Measurements from ENCODE around the gene MRPL58. TPM values are rescaled to one million over a fixed set of nuclear protein-coding genes. Genes with fewer than 3 reads are reported as not detected.

Gene MRPL58
- total RNA-seq, 1 donor from 2014 or later: 68.1 TPM

GRCh38 chr17:75046407-75047289 is 34.2 kb downstream of the MRPL58 start, which contains the start of the genes ATP5PD and KCTD2:
ATP5PD (minus strand) TSS chr17:75046969; CDS start chr17:75042650, 4,319 bp downstream.
KCTD2 (plus strand) TSS chr17:75047225; CDS start chr17:75047251, 26 bp downstream.
- no peaks in the 10 kb centered on the region for H3K27me3 Mint-ChIP-seq (ENCODE audit: low read depth)
- H3K36me3 Mint-ChIP-seq (ENCODE audit: low read depth): peaks cover 20% of the 10 kb centered on the region
- H3K27ac Mint-ChIP-seq: peak within 1 kb of the TSS; percentile 86
- intact Hi-C loops (cut with micrococcal nuclease): loop anchor here (1.0 to 5.0 kb wide), 2 partner anchors 11 to 156 kb away; no protein-coding TSS in a partner anchor
- H3K9me3 Mint-ChIP-seq: no peaks in the 10 kb centered on the region
- peaks cover 35% of the 10 kb centered on the region for H3K4me1 Mint-ChIP-seq (ENCODE audit: low read depth)
- peak; percentile 93 for DNase-seq (ENCODE audit: low spot score)
- peak within 1 kb of the TSS; percentile 98 for H3K4me3 Mint-ChIP-seq (ENCODE audit: low read depth)

- Mint-ChIP-seq H3K36me3 (ENCODE audit: low read depth) (peaks cover 22% of the 10 kb centered on the region), H3K27ac (peak overlapping the region; percentile 85), H3K4me1 (ENCODE audit: low read depth) (peaks cover 34% of the 10 kb centered on the region), H3K9me3 (no peaks in the 10 kb centered on the region), H3K4me3 (ENCODE audit: low read depth) (peak overlapping the region; percentile 95), H3K27me3 (ENCODE audit: low read depth) (no peaks in the 10 kb centered on the region)
- intact Hi-C loops (cut with micrococcal nuclease): loop anchor here (1.0 to 5.0 kb wide), 2 partner anchors 12 to 155 kb away; no protein-coding TSS in a partner anchor
- DNase-seq (ENCODE audit: low spot score): peak; percentile 30
These were observed 35.1 kb downstream of the MRPL58 start for GRCh38 chr17:75047398-75048098.

GRCh38 chr17:75048249-75048878 is 35.9 kb downstream of the MRPL58 start:
- no peak for DNase-seq (ENCODE audit: low spot score)
- H3K4me3 Mint-ChIP-seq (ENCODE audit: low read depth): peak overlapping the region; percentile 95
- H3K36me3 Mint-ChIP-seq (ENCODE audit: low read depth): peaks cover 27% of the 10 kb centered on the region
- H3K4me1 Mint-ChIP-seq (ENCODE audit: low read depth): peaks cover 33% of the 10 kb centered on the region
- intact Hi-C loops (cut with micrococcal nuclease): loop anchor here (5.0 kb wide), 1 partner anchor 154 kb away; no protein-coding TSS in a partner anchor
- peak overlapping the region; percentile 85 for H3K27ac Mint-ChIP-seq
- no peaks in the 10 kb centered on the region for H3K27me3 Mint-ChIP-seq (ENCODE audit: low read depth)
- no peaks in the 10 kb centered on the region for H3K9me3 Mint-ChIP-seq

GRCh38 chr17:75049057-75049456 is 36.6 kb downstream of the MRPL58 start:
- Mint-ChIP-seq H3K9me3 (no peaks in the 10 kb centered on the region), H3K36me3 (ENCODE audit: low read depth) (peaks cover 31% of the 10 kb centered on the region), H3K27ac (no peak overlapping the region), H3K27me3 (ENCODE audit: low read depth) (no peaks in the 10 kb centered on the region), H3K4me1 (ENCODE audit: low read depth) (peaks cover 33% of the 10 kb centered on the region), H3K4me3 (ENCODE audit: low read depth) (peak overlapping the region; percentile 95)
- DNase-seq (ENCODE audit: low spot score): no peak
- intact Hi-C loops (cut with micrococcal nuclease): loop anchor here (5.0 kb wide), 1 partner anchor 153 kb away; no protein-coding TSS in a partner anchor

GRCh38 chr17:75049706-75050105 is 37.2 kb downstream of the MRPL58 start:
- Mint-ChIP-seq H3K36me3 (ENCODE audit: low read depth) (peaks cover 35% of the 10 kb centered on the region), H3K4me3 (ENCODE audit: low read depth) (no peak overlapping the region), H3K27ac (no peak overlapping the region), H3K4me1 (ENCODE audit: low read depth) (peaks cover 29% of the 10 kb centered on the region), H3K9me3 (no peaks in the 10 kb centered on the region), H3K27me3 (ENCODE audit: low read depth) (no peaks in the 10 kb centered on the region)
- intact Hi-C loops (cut with micrococcal nuclease): loop anchor here (5.0 kb wide), 1 partner anchor 153 kb away; no protein-coding TSS in a partner anchor
- no peak for DNase-seq (ENCODE audit: low spot score)

- no peak overlapping the region for H3K4me3 Mint-ChIP-seq (ENCODE audit: low read depth)
- H3K27ac Mint-ChIP-seq: no peak overlapping the region
- peaks cover 46% of the 10 kb centered on the region for H3K36me3 Mint-ChIP-seq (ENCODE audit: low read depth)
- no peaks in the 10 kb centered on the region for H3K27me3 Mint-ChIP-seq (ENCODE audit: low read depth)
- intact Hi-C loops (cut with micrococcal nuclease): no loop called here
- no peak for DNase-seq (ENCODE audit: low spot score)
- no peaks in the 10 kb centered on the region for H3K9me3 Mint-ChIP-seq
- peaks cover 21% of the 10 kb centered on the region for H3K4me1 Mint-ChIP-seq (ENCODE audit: low read depth)
These were observed 39.5 kb downstream of the MRPL58 start for GRCh38 chr17:75051941-75052340.

GRCh38 chr17:75059369-75060345 is 47.2 kb downstream of the MRPL58 start:
- no peak for DNase-seq (ENCODE audit: low spot score)
- H3K27me3 Mint-ChIP-seq (ENCODE audit: low read depth): no peaks in the 10 kb centered on the region

GRCh38 chr17:75060434-75061054 is 48.1 kb downstream of the MRPL58 start:
- Mint-ChIP-seq H3K9me3 (no peaks in the 10 kb centered on the region), H3K4me3 (ENCODE audit: low read depth) (no peak overlapping the region), H3K36me3 (ENCODE audit: low read depth) (peaks cover 60% of the 10 kb centered on the region), H3K27me3 (ENCODE audit: low read depth) (no peaks in the 10 kb centered on the region), H3K27ac (no peak overlapping the region), H3K4me1 (ENCODE audit: low read depth) (peaks cover 21% of the 10 kb centered on the region)
- intact Hi-C loops (cut with micrococcal nuclease): no loop called here
- no peak for DNase-seq (ENCODE audit: low spot score)

More at GRCh38 chr17:75059369-75060345, 47.2 kb downstream of the MRPL58 start:
- intact Hi-C loops (cut with micrococcal nuclease): no loop called here
- Mint-ChIP-seq H3K27ac (no peak overlapping the region), H3K9me3 (no peaks in the 10 kb centered on the region), H3K4me3 (ENCODE audit: low read depth) (no peak overlapping the region), H3K4me1 (ENCODE audit: low read depth) (peaks cover 13% of the 10 kb centered on the region), H3K36me3 (ENCODE audit: low read depth) (peaks cover 59% of the 10 kb centered on the region)

- no peaks in the 10 kb centered on the region for H3K9me3 Mint-ChIP-seq
These were observed 48.6 kb downstream of the MRPL58 start for GRCh38 chr17:75061055-75061438.

GRCh38 chr17:75061618-75062017 is 49.1 kb downstream of the MRPL58 start:
- Mint-ChIP-seq H3K4me3 (ENCODE audit: low read depth) (no peak overlapping the region), H3K36me3 (ENCODE audit: low read depth) (peaks cover 55% of the 10 kb centered on the region), H3K27ac (no peak overlapping the region), H3K27me3 (ENCODE audit: low read depth) (no peaks in the 10 kb centered on the region), H3K4me1 (ENCODE audit: low read depth) (peaks cover 27% of the 10 kb centered on the region), H3K9me3 (no peaks in the 10 kb centered on the region)
- intact Hi-C loops (cut with micrococcal nuclease): no loop called here
- no peak for DNase-seq (ENCODE audit: low spot score)

More at GRCh38 chr17:75061055-75061438, 48.6 kb downstream of the MRPL58 start:
- Mint-ChIP-seq H3K27ac (no peak overlapping the region), H3K27me3 (ENCODE audit: low read depth) (no peaks in the 10 kb centered on the region), H3K36me3 (ENCODE audit: low read depth) (peaks cover 61% of the 10 kb centered on the region), H3K4me3 (ENCODE audit: low read depth) (no peak overlapping the region), H3K4me1 (ENCODE audit: low read depth) (peaks cover 25% of the 10 kb centered on the region)
- intact Hi-C loops (cut with micrococcal nuclease): no loop called here
- DNase-seq (ENCODE audit: low spot score): no peak

GRCh38 chr17:75063201-75063600 is 50.7 kb downstream of the MRPL58 start:
- DNase-seq (ENCODE audit: low spot score): no peak
- H3K4me3 Mint-ChIP-seq (ENCODE audit: low read depth): no peak overlapping the region
- H3K4me1 Mint-ChIP-seq (ENCODE audit: low read depth): peaks cover 34% of the 10 kb centered on the region
- peaks cover 55% of the 10 kb centered on the region for H3K36me3 Mint-ChIP-seq (ENCODE audit: low read depth)
- no peak overlapping the region for H3K27ac Mint-ChIP-seq
- H3K27me3 Mint-ChIP-seq (ENCODE audit: low read depth): no peaks in the 10 kb centered on the region
- no peaks in the 10 kb centered on the region for H3K9me3 Mint-ChIP-seq
- intact Hi-C loops (cut with micrococcal nuclease): no loop called here

Data from activated T-helper 2 cell treated with anti-CD3 and anti-CD28 coated beads, Interferon-gamma antibody, Interleukin-2, Interleukin-4, amounts not matched to agents 10 μg/mL and 5 μg/mL and 100 μg/mL, durations not matched to agents 14 hours and 24 hours and 36 hours (primary cell).